ENCODE data around the gene TCF4.
"Not testable (repeated sequence)": the region's sequence is repeated elsewhere in the genome, so short reads cannot be mapped to it uniquely, and the experiment has no call there.

TCF4 gene

DNA sequence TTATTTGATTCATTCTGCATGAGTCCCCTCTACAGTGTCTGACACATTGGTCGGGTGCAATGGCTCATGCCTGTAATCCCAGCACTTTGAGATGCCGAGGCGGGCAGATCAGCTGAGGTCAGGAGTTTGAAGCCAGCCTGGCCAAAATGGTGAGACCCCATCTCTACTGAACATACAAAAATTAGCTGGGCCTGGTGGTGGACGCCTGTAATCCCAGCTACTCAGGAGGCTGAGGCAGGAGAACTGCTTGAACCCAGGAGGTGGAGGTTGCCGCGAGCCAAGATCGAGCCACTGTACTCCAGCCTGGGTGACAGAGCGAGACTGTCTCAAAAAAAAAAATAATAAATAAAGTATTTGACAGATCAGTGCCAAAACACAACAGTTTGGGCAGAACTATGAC lies 118.9 kb downstream of the TCF4 start:
- not testable (repeated sequence) for DNase-seq

DNA sequence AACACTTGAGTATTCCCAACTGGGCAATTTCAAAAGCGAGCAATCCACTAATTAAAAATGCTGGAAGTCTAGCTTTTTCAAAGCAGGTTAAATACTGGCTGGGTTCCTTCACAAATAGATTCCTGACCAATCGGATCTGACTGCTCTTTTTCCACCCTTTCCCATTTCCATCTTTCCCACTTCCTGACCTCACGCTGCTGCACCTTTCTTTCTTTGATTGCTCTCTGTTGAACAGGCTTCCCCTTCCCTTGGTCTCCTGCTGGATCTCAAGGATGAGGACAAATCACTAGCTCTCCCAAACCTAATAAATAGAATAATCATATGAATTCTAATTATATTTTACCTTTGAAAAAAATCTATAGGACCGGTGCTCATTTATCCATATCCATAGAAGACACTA lies 121.2 kb downstream of the TCF4 start:
- no peak for DNase-seq

DNA sequence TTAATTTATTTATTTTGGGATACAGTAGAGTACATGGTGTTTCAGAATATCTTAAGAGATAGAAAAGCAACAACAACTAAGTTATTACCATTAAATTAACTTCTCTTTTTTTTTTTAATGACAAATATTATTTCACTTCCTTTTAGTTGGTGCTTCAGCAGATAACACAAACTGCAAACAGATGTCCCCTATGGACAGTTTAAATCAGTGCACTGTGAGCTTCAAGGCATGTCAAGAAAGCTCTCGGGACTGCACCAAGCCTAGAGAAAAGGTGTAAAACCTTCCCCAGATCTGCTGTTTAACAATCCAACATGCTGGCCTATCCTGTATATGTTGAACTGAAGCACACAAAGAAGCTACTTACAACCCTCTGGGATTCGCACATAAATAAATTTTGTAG lies 122.7 kb downstream of the TCF4 start:
- no peak for DNase-seq

DNA sequence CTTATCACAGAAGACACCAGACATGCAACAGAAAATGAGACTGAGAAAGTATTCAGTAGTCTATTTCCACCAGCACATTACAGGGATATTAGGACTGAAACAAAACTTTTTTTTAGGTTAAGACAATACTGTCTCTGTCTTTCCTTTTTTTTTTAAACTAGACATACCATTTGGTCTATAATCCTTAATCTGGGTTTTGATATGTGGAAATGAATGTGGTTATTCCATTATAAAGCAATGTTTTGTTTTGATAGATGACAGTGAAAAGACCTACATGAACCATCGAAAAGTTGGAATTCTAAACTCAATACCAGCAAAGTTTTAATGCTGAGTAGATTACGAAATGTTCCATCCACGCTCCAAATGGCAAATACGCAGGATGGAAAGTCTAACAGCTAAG lies 123.4 kb downstream of the TCF4 start:
- DNase-seq, result no peak

DNA sequence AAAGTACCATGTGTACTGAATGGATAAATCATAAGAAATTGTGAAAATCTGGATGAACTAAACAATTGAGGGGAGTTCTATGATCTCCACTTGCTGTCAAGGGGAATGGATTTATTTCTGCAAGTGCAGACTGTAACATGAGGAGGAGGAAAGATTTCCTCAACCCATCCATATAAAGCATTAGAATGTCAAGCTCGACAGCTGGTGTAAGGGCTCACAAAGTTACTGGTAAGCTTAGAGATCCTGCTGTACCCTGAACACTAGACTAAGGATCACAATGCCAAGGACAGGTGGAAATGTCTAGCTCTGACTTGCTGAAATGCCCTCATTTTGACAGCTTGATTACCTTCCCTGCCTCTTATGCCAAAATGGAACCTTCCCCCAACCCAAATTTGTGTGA lies 125.3 kb downstream of the TCF4 start:
- DNase-seq, result no peak

DNA sequence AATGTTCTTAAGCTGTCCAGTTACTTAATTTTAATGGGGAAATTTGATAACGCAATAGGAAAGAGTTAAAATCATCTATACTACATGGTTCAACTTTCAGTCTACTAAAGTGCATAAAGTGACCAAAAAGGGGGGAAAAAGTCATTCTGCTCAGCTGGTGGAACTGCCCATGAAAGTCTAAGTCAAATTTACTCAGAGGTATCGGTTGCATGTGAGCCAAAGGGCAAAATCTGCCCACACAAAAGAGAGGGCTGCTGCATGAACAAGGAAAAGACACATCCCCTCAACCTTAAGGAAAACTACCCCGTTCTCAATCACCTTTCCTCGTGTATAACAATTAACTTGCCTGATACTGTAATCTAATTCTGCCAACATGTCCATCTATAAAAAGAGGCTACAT lies 126.1 kb downstream of the TCF4 start:
- no peak for DNase-seq

DNA sequence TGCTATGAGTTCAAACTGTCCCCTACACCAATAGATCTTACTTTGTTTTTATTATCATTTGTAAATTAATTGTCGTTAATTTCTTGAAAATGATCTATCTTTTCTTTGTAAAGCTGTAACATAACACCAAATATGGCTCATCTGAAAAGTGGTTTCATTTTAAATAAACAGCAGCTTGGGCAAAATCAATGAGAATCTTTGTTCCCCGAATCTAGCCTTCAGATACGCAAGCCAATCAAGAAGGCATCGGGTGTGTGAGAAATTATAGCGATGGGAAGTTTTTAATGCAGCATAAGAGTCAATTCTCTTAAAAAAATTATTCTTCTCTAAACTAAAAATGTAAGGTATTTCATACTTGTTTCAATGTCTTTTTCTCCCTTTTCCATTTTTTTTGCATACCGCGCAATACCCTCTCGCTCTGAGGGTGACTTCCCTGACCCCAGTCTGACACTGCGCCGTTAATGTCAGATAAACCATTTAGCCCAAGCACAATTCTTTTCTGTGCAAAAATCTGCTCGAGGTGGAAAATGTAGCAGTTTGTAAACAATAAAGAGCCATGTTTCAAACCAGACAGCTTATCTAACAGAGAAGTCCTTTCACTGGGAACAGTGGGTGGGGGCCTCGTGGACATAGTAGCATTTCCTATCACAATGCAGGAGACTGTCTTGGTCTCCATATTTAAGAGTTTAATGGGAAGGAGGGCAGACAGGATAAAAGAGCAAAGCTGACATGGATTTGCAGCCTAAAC lies 129.4 kb downstream of the TCF4 start:
- DNase-seq, result no peak

DNA sequence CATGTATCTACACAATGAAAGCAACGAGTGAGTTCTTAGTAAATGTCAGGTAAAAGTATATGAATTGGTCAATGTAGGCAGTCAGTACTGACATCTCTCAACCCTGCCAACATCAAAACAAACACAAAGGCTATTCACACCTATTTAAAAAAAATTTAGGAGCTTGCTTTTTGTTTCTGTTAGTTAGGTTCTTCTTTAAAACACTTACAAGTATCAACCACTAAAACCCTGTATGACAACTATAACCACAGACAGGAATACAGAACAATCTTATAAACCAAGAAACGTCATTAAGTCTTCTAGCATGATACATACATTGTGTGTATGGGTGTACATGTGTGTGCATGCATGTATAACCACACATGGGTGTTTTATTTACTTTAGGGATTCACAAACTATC lies 131.0 kb downstream of the TCF4 start:
- no peak for DNase-seq

DNA sequence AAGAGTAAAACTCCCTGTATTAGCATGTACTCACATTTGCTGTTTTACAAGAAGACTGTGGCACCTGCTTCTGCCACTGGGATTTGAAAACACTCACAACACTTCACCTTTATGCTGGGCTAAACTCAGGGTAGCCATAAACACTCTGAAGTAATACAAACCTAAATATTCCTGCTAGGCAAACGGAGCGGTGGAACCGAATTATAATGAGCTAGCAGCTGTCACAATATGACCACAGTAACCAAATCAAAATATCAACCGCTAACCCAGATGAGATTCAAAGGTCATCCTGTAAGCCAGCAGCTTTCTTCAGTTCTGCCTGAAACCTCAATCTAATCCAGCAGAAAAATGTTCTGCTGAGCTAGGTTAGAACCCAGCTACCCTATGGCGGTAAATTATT lies 132.1 kb downstream of the TCF4 start:
- no peak for DNase-seq

DNA sequence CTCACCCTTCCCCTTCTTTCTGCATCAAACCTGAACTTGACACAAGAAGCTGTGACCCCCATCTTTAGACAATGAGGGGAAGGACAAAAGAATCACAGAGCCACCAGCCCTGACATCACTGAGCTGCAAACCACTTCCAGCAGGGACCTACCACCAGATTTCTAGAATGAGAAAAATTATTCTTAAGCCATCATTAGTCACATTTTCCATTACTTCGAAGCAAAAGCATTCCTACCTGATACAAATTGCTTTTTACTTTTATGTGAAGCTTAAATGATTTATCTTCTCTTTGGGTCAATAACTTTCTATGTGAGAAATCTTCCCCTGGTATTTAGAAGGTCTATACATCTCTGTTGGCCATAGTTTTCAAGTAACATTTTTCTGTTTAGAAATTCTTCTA lies 134.8 kb downstream of the TCF4 start:
- no peak for DNase-seq

DNA sequence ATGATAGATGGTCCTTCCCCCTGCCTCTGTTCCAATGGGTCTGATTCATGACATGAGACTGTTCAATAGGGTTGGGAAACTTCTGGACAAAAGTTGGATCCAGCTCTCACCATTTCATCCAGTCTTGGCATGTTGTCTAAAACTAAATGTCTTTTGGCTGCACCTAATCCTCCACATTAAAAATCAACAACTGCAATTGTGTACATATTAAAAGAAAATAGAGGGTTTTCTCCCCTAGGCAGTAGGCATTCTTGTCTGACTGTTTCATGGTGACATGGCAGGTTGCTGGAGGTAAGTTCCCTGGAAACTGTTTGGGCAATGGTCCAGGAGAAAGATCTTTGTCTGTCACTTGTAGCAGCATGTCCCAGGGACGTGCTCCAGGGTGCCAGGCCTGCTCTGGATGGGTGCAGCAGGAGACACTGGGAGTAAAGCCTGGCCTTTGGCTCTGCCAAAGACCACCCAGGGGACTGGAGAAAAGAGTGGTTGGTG lies 135.8 kb downstream of the TCF4 start:
- DNase-seq, result no peak

DNA sequence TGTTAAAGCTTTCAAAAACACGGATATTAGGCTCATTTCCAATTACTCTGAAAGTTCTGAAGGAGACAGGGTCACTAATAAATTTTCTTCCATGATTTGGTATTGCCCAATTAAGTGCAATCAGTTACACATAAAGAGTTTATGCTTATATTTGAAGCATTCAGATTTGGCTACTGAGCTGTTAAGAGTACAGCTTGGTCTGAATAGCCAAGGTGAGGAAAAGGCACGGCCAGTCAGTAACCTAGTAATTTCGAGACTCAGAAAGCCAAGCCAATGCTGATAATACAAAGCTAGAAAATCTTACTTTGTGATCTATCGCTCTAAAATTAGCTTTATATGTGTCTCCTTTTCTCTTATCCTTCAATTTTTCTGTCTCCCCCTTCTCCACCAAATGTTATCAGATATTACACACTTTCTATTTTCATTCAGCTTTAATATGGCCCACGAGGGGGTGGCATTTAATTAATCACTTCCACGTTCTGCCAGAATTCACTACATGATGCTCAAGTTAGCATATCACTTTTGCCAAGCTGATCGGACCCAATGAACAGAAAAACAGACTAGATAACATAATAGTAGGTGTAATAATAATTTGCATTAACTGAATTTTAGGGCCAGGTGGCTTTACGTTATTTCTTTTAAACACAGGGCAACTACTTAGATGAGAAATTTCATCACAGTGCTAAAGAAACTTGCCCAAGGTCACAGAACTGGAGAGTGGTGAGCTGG lies 138.4 kb downstream of the TCF4 start:
- no peak for DNase-seq

DNA sequence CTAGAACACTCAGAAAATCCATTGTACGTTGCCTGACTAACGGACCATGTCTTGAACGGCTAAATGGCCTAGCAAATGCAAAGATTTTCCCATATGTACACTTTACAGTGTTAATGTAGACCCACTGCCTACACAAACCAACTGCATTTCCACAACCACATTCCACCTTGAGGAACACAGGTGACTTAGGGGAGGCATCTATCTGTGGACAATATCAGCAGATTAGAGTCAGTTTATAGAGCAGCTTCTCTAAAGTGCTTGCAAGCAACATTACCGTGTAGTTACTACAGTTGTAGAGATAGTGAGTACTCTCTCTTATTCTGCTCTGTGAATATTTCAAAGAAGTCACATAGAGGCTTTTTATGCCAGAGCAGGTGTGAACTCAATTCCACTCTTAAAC lies 139.6 kb downstream of the TCF4 start:
- no peak for DNase-seq

DNA sequence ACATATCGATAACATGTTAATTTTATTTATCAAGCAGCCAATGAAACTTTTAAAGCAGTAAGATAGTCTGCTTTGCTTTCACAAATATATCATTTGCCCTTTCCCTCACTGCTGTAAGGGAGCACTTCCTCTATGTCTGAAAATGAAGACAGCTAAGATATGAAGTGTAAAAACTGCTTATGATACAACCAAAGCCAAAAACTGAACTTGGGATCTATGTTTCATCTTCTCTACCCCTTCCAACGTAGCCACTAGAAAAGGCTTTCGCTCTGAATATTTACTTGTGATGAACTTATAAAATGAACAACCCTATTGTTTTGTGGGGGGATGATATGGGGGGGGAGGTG lies 140.3 kb downstream of the TCF4 start:
- no peak for DNase-seq

DNA sequence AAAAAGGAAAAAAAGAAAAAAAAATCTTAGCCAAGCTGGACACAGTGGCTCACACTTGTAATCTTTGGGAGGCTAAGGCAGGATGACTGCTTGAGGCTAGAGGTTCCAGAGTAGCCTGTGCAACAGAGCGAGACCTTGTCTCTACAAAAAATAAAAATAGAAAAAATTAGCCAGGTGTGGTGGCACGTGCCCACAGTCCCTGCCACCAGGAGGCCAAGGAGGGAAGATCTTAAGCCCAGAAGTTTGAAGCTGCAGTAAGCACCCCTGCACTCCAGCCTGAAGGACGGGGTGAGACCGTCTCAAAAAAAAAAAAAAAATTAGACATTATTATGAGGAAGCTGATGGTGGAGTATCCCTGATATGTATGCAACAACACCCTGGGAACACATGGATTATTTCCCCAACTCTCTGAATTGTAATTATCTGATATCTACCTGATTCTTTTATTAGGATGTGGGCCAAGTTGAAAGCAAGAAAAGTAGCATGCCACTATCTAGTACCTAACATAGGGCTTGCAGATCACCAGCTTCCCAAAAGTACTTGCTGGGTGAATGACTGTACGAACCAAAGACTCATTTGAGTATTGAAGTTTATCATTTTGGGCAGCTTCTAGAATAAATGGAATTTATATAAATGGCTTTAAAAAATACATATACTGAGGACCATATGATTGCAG lies 140.9 kb downstream of the TCF4 start:
- DNase-seq, result no peak

DNA sequence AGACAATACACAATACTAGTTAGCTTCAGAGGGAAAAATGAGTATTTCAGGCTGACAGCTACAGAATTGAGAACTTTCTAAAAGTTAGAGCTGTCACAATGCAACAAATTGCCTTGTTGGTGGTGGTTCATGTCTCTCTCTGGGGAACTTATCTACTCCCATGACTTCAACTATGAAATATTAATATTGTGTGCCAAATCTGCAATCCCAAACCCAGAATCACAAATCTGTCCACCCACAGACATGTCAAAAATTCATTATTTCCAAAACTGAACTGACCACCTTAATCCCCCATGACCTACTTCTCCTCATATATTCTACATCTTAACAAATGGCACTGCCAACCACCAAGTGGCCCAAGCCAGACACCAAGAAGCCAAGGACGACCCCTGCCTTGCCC lies 143.5 kb downstream of the TCF4 start:
- DNase-seq, result no peak

DNA sequence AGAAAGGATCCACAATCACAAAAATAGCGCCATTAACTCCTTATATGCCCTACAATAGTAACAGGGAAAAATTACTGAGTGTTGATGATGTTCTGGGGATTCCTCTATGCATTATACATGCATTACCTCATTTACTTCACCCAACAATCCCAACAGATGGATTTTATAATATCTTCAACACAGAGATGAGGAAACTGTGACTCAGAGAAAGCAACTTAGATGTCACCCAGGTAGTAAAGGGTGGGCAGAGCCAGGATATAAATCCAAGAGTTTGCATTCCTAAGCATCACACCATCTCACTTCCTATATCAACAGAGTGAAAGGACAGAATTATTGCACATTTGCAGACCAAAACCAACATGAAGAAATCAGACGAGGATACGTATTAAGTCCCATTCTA lies 144.2 kb downstream of the TCF4 start:
- no peak for DNase-seq

DNA sequence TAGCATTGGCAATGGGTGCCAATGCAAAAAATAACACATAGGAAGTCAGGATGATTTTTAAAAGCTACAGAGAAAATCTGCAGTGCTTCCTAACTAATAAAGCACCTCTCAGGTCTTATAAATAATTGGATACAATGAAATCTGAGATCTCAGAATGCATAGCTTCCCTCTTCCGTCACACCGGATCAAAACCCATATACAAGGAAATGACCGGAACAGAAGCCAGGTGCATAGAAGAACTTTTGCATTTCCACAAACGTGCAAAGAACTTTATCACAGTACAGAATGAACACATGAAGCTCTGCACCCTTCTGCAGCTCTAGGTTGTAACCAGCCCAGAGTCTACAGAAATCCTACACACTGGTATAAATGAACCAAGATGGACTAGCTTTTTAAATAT lies 145.4 kb downstream of the TCF4 start:
- DNase-seq, result no peak

DNA sequence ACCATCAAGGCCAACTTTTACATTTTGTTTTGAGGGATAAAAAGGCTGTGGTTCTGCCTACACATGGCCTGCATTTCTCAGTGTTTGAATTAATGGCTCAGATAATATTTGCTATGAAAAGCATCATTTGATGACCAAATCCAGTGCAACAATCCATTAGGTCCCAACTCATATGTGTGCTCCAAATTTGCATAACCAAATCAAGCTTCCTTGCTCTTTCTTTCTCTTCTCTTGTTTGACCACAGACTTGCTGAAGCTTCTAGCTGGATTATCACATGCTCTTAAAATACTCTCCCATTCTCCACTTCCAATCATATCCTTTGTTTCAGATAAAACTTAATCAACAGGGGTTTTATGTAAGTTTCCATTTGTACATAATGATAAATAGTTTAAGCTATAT lies 147.0 kb downstream of the TCF4 start:
- DNase-seq, result no peak

DNA sequence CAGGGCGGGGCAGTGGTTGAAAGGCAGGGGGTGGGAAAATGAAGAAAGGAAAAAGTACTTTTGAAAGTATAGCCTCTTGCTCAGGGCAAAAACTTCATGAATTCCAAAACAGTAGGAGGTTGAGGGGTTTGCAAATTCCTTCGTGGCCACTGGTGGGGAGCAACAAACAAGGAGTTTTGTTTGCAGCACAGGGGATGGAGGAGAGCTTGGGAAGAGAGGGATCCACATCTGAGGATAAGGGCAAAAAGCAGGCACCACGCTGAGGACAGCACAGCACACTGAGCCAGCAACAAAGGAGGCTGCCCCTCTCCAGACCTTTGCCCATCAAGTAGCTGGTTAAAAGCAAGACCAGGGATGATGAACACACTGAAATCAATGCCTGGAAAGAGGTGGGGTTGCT lies 148.9 kb downstream of the TCF4 start:
- no peak for DNase-seq

DNA sequence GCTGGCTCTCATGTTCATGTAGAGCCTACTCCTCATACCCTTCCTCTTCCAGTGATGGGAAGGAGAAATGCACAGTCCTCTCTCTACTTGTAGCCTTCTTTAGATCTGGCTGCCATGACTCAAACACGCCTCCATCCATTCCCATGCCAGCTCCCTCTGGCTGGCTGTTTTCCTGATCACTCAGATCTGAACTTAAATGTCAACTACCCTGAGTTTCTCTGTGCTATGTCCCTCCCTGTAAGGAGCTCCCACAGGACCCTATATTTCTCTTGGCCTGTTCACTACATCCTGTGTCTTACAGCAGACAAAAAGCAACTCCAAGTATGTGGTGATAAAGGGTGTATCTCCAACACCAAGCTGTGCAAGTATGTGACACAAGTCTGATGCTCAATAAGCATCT lies 152.4 kb downstream of the TCF4 start:
- no peak for DNase-seq

DNA sequence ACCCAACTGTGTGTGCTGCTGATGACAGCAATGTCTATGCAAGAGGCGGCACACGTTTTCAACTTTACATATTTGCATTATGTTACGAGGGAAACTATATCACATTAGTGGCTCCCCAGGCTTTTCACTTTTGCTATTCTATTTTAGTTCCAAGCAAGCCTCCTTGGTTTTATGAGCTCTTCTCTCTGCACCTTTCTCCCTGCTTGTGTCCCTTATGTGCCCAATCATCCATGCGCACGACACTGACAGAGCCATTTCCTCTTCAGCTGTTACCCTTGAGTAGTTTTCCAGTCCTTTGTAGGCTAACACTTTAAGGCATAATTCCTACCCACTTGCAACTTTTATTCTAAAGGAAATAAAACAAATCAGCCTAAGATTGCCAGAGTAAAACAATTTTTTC lies 154.3 kb downstream of the TCF4 start:
- DNase-seq, result no peak

DNA sequence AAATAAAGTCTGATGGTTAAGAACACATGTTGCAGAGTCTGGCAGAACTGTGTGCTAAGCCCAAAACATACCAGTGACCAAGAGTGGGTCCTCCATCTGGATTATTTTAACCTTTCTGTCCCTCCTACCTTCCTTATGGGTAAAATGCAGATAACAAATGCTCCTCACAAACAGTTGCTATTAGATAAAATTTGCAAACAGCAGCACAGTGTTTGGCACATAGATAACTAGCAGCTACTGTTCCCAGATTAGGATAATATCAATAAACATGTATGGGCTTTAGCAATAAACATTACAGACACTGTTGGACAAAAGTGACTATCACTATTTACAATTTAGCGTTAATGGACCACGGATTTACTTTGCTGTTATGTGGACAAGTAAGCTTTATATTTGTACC lies 154.9 kb downstream of the TCF4 start:
- DNase-seq, result no peak

DNA sequence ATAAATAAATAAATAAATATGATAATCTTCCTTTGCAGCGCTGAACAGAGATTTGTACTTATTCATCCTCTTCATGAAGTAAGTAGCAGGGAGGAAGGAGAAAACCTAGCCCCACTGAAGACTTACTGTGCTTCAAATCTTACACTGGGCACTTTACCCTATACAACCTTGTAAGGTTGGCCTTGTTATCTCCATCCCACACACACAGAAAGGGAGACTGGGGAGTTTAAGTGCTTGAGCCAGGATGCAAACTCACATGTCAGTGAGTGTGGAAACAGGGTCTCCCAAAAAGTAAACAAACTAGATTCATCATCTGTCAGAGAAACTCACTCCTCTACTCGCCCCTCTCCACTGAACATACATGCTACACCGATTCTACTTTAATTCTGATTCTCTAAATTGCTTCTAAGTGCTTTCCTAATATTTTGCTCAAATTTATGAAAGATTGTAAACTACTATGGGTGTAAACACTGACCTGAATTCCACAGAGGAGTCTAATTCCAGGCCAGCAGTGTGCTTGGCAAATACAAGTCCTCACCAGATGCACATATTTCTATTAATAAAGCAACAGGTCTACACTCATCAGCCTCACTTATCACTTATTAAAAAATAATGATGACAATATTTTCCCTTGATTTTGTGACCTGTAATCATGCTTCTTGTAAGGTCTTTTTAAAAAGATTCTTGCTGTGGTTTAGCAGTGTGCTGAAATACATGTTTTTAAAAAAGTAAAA lies 155.5 kb downstream of the TCF4 start:
- DNase-seq, result no peak
